ENCODE results near the gene TMTC4. TPM values are rescaled to one million over a fixed set of nuclear protein-coding genes. Genes with fewer than 3 reads are reported as not detected.
A peak's percentile ranks its signal among the peaks of the same experiment; 100 is the strongest.
"Not testable (repeated sequence)": the region's sequence is repeated elsewhere in the genome, so short reads cannot be mapped to it uniquely, and the experiment has no call there.

The TMTC4 gene
- total RNA-seq, 1 experiment from 2014 or later: 38.4 TPM

DNA sequence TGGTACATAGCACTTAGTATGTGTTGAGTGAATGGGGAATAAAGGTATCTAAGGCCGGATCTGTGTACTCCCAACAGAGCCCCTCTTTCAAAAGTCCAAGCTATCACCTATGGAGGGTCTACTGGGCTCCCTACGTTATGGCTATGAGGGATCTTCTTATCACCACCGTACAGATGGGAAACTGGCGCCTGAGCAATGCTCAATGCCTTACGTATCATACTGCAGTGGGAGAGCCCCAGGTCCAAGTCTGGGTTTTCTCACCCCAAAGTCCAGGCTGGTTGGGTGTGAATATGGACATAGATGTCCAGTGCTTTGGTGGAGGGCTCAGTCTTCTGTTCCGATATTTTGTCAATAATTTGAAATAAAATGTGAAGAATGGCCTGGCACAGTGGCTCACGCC is 72.9 kb downstream of the TMTC4 start:
- Histone ChIP-seq H3K4me1 (replicated peaks) (no peaks in the 10 kb centered on the region), H3K9me3 (replicated peaks) (no peaks in the 10 kb centered on the region), H3K27ac (no peak overlapping the region), H3K4me3 (no peak overlapping the region), H3K36me3 (0 out of 2 replicates have a peak, but pooled peaks cover 2% of the 10 kb centered on the region), H3K27me3 (replicated peaks) (no peaks in the 10 kb centered on the region)
- no peak for DNase-seq (ENCODE audit: low read depth in 1 of 2, low spot score in 2 of 2)

DNA sequence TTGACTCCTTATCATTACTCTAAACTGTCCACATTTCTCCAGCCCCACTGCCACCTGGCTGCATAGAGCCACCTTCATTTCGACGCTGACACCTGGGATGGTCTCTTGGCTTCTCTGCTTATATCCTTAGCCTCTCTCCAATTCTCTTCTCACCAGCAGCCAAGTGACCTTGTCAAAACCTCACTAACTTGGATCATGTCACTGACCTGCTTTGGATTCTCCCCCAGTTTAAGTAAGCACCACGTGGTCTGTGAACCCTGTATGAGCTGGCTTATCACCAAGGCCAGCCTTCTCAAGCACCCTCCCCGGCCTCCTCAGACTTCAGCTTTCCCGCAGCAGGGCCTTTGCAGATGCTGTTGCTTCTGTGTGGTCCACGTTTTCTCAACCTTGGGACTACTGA is 73.7 kb downstream of the TMTC4 start:
- DNase-seq (ENCODE audit: low read depth in 1 of 2, low spot score in 2 of 2): no peak
- no peaks in the 10 kb centered on the region for H3K9me3 ChIP-seq (replicated peaks)
- no peak overlapping the region for H3K27ac ChIP-seq
- 0 out of 2 replicates have a peak, but pooled peaks cover 2% of the 10 kb centered on the region for H3K36me3 ChIP-seq
- H3K4me1 ChIP-seq (replicated peaks): no peaks in the 10 kb centered on the region
- H3K4me3 ChIP-seq: no peak overlapping the region
- H3K27me3 ChIP-seq (replicated peaks): no peaks in the 10 kb centered on the region

DNA sequence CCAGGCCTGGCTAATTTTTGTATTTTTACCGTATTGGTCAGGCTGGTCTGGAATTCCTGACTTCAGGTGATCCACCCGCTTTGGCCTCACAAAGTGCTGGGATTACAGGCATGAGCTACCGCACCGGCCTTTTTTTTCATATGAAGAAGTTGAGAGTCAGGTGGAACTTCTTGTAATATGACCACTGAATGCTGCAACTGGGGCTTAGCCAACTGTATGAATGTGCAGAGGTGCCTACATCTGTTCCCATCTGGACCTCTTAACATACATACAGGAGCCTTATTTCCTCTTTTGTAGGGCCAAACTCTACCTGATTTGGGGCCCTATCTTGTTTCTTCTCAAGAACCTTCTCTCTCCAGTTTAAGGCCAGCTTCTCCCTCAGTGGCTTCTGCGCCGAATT is 74.1 kb downstream of the TMTC4 start:
- H3K27me3 ChIP-seq (replicated peaks): no peaks in the 10 kb centered on the region
- H3K9me3 ChIP-seq (replicated peaks): no peaks in the 10 kb centered on the region
- no peaks in the 10 kb centered on the region for H3K36me3 ChIP-seq
- DNase-seq (ENCODE audit: low read depth in 1 of 2, low spot score in 2 of 2): no peak
- H3K27ac ChIP-seq: no peak overlapping the region
- no peaks in the 10 kb centered on the region for H3K4me1 ChIP-seq (replicated peaks)
- no peak overlapping the region for H3K4me3 ChIP-seq

DNA sequence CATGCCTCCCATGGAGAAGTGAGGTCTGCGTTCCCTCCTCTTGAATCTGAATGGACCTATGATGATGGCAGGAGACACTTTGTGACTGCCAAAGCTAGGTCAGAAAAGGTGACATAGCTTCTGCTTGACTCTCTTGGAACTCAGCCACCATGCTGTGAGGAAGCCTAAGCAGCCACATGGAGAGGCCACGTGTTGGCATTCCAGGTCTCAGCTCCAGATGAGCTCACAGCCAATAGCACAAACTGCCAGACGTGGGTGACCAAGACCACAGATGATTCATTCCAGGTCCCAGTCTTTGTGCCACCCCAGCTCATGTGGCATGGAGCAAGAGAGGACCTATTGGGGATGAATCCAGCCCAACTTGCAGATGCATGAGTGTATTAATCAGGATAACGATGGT is 77.3 kb downstream of the TMTC4 start:
- H3K27me3 ChIP-seq (replicated peaks): no peaks in the 10 kb centered on the region
- no peaks in the 10 kb centered on the region for H3K9me3 ChIP-seq (replicated peaks)
- H3K36me3 ChIP-seq: no peaks in the 10 kb centered on the region
- no peak overlapping the region for H3K4me3 ChIP-seq
- H3K27ac ChIP-seq: no peak overlapping the region
- H3K4me1 ChIP-seq (replicated peaks): no peaks in the 10 kb centered on the region
- no peak for DNase-seq (ENCODE audit: low read depth in 1 of 2, low spot score in 2 of 2)

DNA sequence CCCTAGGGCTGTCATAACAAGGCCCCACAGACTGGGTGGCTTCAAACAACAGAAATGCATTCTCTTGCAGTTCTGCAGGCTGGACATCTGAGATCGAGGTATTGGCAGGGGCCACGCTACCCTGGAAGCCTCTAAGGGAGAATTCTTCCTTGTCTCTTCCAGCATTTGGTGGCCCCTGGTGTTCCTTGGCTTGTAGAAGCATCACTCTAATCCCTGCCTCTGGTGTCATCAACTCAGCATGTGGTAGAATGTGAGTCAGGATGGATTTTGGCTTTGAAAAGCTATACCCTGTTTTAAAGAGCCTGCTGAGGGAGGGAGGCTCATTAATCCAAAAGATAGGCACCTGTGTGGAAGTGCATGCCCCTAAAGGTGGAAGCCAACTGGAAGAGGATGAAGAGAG is 78.1 kb downstream of the TMTC4 start:
- Histone ChIP-seq H3K4me3 (no peak overlapping the region), H3K36me3 (no peaks in the 10 kb centered on the region), H3K4me1 (replicated peaks) (no peaks in the 10 kb centered on the region), H3K27ac (no peak overlapping the region), H3K9me3 (replicated peaks) (no peaks in the 10 kb centered on the region), H3K27me3 (replicated peaks) (no peaks in the 10 kb centered on the region)
- DNase-seq (ENCODE audit: low read depth in 1 of 2, low spot score in 2 of 2): no peak

DNA sequence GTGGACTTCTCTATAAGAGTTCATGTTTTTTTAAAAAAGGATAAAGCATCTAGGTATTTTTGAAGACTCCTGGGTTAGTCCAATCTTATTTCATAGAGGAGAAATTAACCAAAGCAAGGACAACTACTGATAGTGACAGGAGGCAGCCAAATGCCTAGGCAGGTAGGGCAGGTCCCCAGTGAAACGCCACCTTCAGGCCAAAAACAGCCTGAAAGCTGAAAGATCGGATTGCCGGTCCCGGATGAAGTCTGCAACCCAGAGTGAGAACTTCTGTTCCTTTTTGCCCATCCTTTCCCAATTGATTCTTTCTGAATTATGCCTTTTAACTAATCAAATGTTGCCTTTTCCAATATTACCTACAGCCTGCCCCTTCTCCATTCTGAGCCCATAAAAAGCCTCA is 79.9 kb downstream of the TMTC4 start:
- no peaks in the 10 kb centered on the region for H3K9me3 ChIP-seq (replicated peaks)
- DNase-seq (ENCODE audit: low read depth in 1 of 2, low spot score in 2 of 2): no peak
- H3K4me1 ChIP-seq (replicated peaks): no peaks in the 10 kb centered on the region
- no peak overlapping the region for H3K27ac ChIP-seq
- H3K36me3 ChIP-seq: no peaks in the 10 kb centered on the region
- H3K4me3 ChIP-seq: no peak overlapping the region
- H3K27me3 ChIP-seq (replicated peaks): no peaks in the 10 kb centered on the region

DNA sequence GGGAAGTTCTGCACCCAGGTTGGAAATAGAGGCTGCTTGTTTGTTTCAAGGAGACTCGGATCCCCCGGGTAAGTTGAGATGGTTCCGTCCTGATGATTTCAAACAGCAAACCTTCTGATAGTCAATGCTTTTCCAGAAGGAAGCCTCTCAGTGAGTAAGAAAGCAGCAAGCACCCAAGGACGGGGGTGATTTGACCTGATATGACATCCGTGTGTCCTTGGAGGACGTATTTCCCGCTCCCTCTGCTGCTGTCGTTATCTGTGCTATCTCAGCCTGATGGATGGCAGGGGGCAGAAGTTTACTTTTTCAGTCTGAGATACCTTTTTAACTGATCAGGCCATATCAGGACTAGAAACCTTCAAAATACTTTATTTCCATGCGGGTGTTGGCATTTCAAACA is 80.3 kb downstream of the TMTC4 start:
- Histone ChIP-seq H3K4me3 (no peak overlapping the region), H3K36me3 (no peaks in the 10 kb centered on the region), H3K4me1 (replicated peaks) (peaks cover 2% of the 10 kb centered on the region), H3K27ac (no peak overlapping the region), H3K27me3 (replicated peaks) (no peaks in the 10 kb centered on the region), H3K9me3 (replicated peaks) (no peaks in the 10 kb centered on the region)
- DNase-seq (ENCODE audit: low read depth in 1 of 2, low spot score in 2 of 2): no peak

DNA sequence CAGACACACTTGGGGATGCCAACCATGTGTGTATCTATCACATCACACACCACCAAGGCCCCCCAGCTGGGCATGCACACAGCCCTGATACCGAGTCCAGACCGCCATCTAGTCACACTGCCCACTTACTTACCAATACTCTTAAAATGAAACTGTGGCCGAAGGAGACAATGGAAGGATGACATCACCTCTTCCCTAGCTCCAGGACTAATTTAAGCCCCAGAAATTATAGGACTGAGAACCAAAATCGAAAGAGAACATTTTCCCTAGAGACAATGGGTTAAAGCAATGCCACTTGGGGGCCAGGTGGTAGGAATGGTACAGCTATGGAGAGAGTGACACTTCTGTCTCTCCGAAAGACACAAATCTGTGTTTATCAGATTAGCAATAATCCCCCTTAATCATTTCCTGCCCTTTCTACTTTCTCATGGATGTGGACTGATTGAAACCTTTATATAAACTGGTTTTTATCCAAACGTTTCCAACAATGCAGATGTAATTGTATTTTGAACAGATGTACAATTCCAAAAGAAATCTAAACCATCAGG is 85.3 kb downstream of the TMTC4 start:
- no peaks in the 10 kb centered on the region for H3K9me3 ChIP-seq (replicated peaks)
- no peaks in the 10 kb centered on the region for H3K36me3 ChIP-seq
- peak overlapping the region; percentile 76 for H3K4me3 ChIP-seq
- no peaks in the 10 kb centered on the region for H3K27me3 ChIP-seq (replicated peaks)
- DNase-seq (ENCODE audit: low read depth in 1 of 2, low spot score in 2 of 2): peak in 1 of 2 experiments; percentile 49
- peak overlapping the region; percentile 78 for H3K27ac ChIP-seq
- peaks cover 18% of the 10 kb centered on the region for H3K4me1 ChIP-seq (replicated peaks)

DNA sequence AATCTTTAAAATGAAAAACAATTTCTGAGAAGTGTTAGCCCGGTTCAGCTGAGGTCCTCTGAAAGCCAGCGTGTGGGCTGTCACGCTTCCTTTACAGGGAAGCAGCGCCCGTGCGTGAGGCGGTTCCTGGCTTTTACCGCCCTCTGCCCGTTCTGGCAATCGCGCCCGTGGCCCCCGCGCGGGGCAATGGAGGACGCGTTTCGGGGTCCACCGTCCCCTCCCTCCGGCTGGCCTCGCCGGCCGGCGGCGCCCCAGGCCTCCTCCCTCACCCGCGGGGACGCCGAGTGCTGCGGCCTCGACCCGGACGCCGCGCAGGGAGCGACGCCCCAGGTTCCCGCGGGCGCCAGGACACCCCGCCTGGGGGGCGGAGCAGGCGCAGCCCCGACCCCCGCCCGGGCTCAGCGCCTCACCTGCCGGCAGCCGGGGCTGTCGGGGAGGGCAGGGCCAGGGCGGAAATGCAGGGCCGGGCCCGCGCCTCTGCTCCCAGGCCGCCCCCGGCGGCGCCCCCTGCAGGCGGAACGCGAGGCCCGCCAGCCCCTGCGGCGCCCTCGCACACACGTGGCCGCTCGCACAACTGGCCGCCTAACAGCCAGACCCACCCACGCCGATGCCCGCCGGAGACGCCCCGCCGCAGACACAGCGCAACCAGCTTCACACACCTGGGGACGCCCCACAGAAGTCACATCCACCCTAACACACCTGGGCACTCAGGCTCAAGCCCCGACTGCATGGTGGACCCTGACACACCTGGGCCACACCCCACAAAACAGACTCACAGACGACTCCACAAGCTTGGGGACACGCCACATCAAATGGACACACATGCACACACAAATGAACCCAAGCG is 86.0 kb downstream of the TMTC4 start, which contains the start of gene GGACT:
TSS of gene GGACT (minus strand) at position 459 of the 847 bp plus-strand sequence. CDS start 56,198 bp downstream, outside the sequence.
- Histone ChIP-seq H3K4me1 (replicated peaks) (peaks cover 18% of the 10 kb centered on the region), H3K4me3 (peak within 1 kb of the TSS; percentile 76), H3K27me3 (replicated peaks) (no peaks in the 10 kb centered on the region), H3K27ac (peak within 1 kb of the TSS; percentile 78), H3K36me3 (no peaks in the 10 kb centered on the region), H3K9me3 (replicated peaks) (no peaks in the 10 kb centered on the region)
- DNase-seq (ENCODE audit: low read depth in 1 of 2, low spot score in 2 of 2): peak; percentile 48 to 52

DNA sequence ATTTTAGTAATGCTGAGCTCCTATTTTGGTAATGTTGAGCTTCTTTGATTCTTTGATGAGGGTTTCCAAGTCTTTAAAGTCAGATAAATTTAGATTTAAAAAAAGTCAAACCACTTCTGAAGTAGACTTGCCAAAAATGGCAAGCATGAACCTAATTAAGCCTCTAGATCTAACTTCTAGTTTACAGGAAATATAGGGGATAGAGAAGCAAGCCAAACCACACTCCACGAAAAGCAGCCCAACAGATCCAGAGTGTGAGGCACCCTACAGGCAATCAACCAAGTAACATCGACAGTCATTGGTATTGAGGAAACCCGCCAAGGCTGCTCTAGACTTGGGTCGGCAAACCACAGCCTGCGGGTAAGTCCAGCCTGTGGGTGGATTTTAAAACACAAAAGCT is 89.7 kb downstream of the TMTC4 start:
- Histone ChIP-seq H3K36me3 (no peaks in the 10 kb centered on the region), H3K27me3 (replicated peaks) (no peaks in the 10 kb centered on the region), H3K4me1 (replicated peaks) (peaks cover 18% of the 10 kb centered on the region), H3K4me3 (no peak overlapping the region), H3K27ac (no peak overlapping the region), H3K9me3 (replicated peaks) (no peaks in the 10 kb centered on the region)
- DNase-seq (ENCODE audit: low read depth in 1 of 2, low spot score in 2 of 2): no peak

DNA sequence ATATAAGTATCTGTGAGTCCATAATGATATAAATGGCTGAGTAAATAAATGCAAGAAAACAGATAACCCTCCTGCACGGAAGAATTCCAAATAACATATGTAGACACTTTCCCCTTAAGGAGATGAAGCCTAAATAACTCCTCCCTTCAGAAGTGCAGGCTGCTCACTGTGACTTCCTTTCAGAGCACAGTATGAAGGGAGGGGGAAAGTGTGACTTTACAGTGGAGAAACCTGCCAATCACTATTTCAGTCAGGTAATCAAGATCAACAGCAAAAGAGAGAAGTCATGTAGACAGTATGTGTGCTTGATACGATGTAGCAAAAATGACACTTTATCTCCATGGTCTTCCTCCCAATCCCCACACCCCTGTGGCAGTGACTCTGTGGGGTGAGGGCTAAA is 93.1 kb downstream of the TMTC4 start:
- no peak overlapping the region for H3K4me3 ChIP-seq
- H3K27ac ChIP-seq: no peak overlapping the region
- H3K4me1 ChIP-seq (replicated peaks): no peaks in the 10 kb centered on the region
- H3K27me3 ChIP-seq (replicated peaks): no peaks in the 10 kb centered on the region
- no peaks in the 10 kb centered on the region for H3K36me3 ChIP-seq
- no peak for DNase-seq (ENCODE audit: low read depth in 1 of 2, low spot score in 2 of 2)
- H3K9me3 ChIP-seq (replicated peaks): no peaks in the 10 kb centered on the region

DNA sequence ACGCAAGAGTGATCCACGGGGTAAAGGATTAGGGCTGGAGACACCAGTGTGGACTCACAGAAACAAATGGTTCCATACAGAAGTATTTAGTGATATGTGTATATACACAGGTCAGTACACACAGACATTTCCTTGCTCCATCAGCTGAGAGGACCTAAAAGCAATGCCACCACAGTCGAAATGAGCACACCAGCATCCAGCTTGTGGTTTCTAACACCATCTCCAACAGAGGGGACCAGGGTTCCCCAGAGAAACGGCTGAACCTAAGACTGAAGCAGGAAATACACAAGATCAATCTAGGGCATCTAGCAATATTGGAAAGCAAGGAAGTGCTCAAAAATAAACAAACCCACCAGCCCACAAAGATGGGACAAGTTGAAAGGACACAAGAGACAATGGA is 93.6 kb downstream of the TMTC4 start:
- Histone ChIP-seq H3K4me1 (replicated peaks) (no peaks in the 10 kb centered on the region), H3K9me3 (replicated peaks) (no peaks in the 10 kb centered on the region), H3K4me3 (no peak overlapping the region), H3K27ac (no peak overlapping the region), H3K36me3 (no peaks in the 10 kb centered on the region), H3K27me3 (replicated peaks) (no peaks in the 10 kb centered on the region)
- no peak for DNase-seq (ENCODE audit: low read depth in 1 of 2, low spot score in 2 of 2)

DNA sequence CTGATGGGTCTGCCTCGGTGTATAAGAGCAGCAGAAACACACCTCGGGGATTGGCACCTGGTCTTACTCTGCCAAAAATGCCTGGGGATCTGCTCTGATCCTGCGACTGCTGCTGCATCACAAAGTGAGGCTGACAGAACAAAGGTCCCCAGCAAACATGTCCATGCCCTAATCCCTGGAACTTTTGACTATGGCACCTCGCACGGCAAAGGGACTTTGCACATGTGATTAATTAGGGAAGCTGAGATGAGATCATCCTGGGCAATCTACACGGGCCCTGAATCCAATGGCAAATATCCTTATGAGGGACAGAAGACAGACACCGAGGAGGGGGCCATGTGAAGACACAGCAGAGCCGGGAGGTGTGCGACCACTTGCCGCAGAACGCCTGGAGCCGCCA is 94.5 kb downstream of the TMTC4 start:
- no peak overlapping the region for H3K4me3 ChIP-seq
- H3K36me3 ChIP-seq: no peaks in the 10 kb centered on the region
- H3K4me1 ChIP-seq (replicated peaks): no peaks in the 10 kb centered on the region
- no peaks in the 10 kb centered on the region for H3K9me3 ChIP-seq (replicated peaks)
- DNase-seq (ENCODE audit: low read depth in 1 of 2, low spot score in 2 of 2): no peak
- H3K27ac ChIP-seq: no peak overlapping the region
- no peaks in the 10 kb centered on the region for H3K27me3 ChIP-seq (replicated peaks)

DNA sequence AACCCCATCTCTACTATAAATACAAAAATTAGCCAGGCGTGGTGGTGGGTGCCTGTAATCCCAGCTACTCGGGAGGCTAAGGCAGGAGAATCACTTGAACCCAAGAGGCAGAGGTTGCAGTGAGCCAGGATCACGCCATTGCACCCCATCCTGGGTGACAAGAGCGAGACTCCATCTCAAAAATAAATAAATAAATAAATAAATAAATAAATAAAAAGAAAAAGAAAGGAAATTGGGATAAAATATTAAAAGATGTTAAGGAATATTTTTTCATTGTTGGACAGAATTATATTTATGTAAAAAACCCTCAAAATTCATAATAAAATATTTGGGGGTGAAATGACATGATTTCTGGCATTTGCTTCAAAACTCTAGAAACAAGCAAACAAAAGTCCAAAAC is 97.4 kb downstream of the TMTC4 start:
- not testable (repeated sequence) for H3K27me3 ChIP-seq (replicated peaks); H3K36me3 ChIP-seq; H3K4me1 ChIP-seq (replicated peaks); H3K27ac ChIP-seq; DNase-seq (ENCODE audit: low read depth in 1 of 2, low spot score in 2 of 2); H3K9me3 ChIP-seq (replicated peaks); H3K4me3 ChIP-seq
